SKM-1 (cell line): Measurements from ENCODE around the gene NAALADL2.
"Not testable (repeated sequence)": the region's sequence is repeated elsewhere in the genome, so short reads cannot be mapped to it uniquely, and the experiment has no call there.

Experiments
- DNase-seq: peaks from one replicate; lab custom pipeline; 2025; ENCODE audit not compliant: unreplicated experiment; lab: John Stamatoyannopoulos, UW

NAALADL2 gene

GRCh38 chr3:175411405-175411804, 552.3 kb downstream of the NAALADL2 start:
- no peak for DNase-seq

DNA sequence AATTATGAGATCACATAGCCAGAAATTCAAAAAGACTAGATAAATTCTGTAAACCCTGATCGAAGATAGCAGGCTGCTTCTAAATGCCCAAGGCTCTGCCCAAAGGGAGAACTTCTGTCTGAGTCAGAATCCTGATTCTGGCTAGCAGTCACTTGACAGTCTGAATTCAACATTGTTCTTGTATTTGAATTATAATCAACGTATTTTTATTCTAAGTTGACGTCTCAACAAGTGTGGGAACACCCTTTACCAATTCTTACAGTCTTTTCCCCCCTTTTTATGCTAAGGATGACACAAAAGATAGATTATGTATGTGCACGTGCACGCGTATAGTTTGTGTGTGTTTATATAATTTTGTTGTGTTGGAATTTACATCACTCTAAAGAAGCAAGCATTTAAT, 552.8 kb downstream of the NAALADL2 start:
- no peak for DNase-seq

DNA sequence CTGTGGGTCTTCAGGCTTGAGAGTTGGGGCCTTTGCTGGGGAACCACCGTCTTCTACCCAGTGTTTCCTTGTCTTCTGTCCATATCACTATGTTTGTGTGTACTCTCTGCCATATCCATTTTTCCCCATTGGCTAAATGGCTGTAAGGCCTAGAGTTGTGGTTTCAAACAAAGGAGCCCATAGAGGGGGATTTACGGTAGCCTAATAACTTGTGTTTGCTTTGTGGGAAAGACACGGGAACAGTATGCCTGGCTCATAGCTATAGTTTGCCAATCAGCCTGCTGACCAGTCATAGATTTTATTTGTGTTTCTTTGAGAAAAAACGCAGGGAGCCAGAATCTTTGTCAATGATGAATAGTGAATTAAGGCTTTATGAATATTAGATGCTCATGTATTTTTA, 554.8 kb downstream of the NAALADL2 start:
- no peak for DNase-seq

DNA sequence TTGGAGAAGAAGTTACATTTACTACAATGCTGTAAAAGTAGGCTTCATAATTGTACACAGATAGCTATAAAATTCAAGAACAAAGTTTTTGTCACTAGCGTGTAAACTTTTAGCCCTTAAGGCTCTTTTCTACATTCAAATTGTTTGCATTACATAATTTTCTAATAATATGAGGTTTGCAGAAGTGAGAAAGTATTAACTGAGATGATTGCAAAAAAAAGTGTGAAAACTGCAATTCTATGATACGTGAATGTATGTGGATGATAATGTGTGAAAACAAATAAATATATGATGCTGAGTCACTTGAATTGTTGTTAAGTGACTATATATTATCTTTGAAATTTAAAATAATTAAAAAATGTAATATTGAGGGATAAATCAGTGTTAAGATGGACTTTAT, 557.5 kb downstream of the NAALADL2 start:
- DNase-seq, result no peak

DNA sequence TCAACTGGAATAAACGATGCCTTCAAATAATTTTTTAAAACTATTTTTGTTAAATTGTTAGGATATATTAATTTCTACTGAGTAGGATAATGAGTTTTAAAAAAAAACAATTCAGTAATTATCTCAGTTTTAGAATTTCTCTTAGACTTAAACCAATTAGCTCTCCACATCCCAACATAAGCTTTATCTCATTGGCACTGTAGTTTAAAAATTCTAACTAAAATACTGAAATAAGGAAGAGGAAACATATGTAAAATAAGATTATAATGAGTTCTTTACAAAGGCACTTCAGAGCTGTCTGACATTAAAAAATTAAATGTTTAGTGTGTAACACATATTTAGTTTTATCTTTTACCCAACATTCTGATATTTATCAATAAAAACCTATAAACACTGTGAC, 558.3 kb downstream of the NAALADL2 start:
- no peak for DNase-seq

- DNase-seq, result no peak
These were observed 562.8 kb downstream of the NAALADL2 start for GRCh38 chr3:175421902-175422301.

DNA sequence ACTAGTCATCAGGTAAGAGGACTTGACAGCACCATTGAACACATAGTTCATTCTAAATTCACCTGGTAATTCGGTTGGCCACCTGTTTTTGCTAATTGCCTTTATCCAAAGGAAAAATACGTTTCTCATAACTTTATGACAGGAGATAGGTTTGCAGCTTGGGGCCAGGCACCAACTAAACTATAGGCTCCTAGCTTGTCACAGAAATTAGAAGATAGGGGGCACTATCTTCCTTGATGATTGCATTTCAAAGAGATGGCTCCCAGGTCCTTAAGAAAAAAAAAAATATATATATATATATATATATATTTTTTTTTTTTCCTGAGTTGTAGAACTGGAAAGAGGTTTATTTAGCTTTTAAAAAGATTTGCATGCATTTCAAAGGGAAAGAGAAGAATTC, 563.6 kb downstream of the NAALADL2 start:
- DNase-seq, result no peak

GRCh38 chr3:175423848-175424247, 564.7 kb downstream of the NAALADL2 start:
- not testable (repeated sequence) for DNase-seq

DNA sequence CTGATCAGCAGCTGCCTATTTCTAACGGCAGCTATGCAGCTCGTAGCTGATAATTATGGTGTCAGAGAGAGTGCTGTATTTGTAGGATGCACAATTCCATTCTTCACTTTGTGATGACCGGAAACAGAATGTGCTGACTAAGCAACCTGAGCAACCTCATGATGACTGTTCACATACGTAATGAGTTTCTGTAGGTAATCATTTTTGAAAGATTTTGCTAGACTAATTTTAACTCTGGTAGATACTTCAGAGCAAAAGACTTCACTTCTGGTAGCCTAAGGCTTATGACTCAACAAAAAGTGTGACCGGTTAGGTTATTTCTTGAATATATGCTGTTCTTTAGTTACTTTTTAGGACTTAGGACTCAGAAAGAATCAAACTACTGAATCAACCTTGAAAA, 567.7 kb downstream of the NAALADL2 start:
- no peak for DNase-seq

- DNase-seq, result no peak
These were observed 569.3 kb downstream of the NAALADL2 start for GRCh38 chr3:175428466-175428865.

DNA sequence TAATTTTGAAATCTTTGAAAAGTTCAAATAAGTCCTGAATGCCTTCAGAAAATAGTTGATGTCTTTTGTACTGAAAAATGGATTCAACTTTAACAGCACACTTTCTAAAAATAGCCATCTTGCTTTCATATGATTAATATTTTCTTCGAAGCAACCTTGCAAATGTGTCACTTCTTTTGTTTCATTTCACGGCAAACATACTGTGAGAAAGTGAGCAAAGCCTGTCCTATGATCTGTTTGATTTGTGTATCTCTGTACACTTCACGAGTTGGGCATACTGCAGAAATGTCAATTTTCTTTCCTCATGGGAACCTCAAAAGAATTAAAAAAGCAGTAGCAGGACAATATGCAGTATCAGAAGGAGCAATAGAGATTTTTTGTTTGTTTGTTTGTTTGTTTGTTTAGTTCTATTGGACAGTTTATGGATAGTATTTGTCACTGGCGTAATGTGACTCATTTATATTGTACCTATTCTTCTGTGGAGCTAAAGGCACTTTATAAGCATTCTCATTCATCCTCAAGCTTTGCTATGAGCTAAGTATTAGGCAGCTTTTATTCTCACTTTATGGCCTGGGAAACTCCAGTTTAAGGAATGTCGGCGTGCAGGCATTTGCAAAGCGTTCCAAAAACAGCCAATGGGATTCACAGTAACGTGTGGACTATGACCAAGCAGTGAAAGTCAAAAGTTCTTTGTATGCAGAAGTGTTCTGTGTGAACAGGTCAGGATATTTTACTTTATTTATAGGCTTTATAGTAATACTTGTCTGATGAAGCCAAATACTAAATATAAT, 572.0 kb downstream of the NAALADL2 start:
- no peak for DNase-seq

DNA sequence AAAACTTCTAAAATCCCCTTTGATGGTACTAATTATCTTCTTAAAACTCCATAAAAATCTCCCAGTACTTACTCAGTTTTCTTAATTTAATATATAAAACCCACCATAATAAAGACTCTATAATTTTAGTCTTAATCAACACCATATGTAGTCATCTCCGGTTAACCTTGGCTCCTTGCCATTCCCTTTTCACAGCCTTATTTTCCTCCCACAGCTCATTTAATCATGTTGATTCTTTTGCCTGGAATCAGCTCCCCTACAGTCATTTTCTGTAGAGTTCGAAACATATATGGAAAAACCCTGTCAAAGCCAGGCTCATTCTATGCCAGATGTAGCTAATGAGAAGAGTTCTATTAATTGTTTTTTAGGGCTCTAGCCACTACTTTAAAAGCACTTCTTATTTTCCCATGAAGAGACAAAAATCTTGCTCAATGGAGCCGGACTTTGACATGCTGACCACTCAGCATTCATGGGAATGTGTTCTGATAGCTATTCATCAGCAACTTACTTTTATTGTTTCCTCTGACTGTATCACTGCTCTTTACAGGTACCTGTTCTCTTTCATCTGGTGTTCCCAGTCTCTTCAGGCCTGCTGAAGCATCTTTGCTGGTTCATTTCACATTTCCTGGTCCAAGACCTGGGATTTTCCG, 573.4 kb downstream of the NAALADL2 start:
- DNase-seq, result no peak

GRCh38 chr3:175433026-175433674, 574.0 kb downstream of the NAALADL2 start:
- no peak for DNase-seq

DNA sequence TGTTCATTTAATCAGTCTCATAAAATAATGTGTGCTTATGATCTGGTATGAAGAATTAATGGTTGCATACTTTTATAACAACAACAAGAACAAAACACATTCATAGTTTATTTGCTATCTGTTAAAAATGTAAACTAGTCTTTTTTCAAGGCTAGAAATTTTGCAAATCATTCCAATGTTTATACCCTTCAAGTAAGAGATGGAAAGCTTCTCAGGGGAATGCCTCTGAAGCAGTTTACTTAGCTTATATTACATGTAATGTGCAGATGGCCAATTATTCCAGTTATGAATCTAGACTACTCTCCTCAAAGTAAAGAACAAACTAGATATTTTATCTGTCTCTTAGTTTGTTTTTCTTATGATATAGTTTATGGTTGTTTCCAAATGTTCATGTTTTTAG, 575.4 kb downstream of the NAALADL2 start:
- no peak for DNase-seq

GRCh38 chr3:175443682-175444081, 584.5 kb downstream of the NAALADL2 start:
- no peak for DNase-seq

- no peak for DNase-seq
These were observed 586.6 kb downstream of the NAALADL2 start for GRCh38 chr3:175445741-175446140.

GRCh38 chr3:175447521-175447920, 588.4 kb downstream of the NAALADL2 start:
- DNase-seq, result no peak

DNA sequence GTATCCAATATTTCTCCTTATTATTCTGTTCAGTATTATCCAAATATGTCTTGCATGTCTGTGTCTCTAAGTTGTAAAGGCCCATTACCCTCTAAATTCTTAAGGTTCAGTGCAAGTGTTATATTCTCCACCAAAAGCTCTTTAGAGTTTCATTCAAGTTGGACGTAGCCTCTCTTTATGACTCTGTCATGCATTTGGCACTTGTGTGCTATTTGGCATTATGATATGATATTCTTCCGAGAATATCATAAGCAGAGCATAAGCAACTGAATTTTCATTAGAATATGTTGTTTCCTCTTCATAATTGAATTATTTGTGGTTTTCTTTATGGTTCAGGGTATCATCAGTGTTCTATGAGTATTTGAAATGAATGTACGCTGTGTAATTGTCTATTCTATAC, 594.2 kb downstream of the NAALADL2 start:
- DNase-seq, result no peak

GRCh38 chr3:175456466-175456865, 597.3 kb downstream of the NAALADL2 start:
- no peak for DNase-seq

- no peak for DNase-seq
These were observed 598.2 kb downstream of the NAALADL2 start for GRCh38 chr3:175457301-175457700.

DNA sequence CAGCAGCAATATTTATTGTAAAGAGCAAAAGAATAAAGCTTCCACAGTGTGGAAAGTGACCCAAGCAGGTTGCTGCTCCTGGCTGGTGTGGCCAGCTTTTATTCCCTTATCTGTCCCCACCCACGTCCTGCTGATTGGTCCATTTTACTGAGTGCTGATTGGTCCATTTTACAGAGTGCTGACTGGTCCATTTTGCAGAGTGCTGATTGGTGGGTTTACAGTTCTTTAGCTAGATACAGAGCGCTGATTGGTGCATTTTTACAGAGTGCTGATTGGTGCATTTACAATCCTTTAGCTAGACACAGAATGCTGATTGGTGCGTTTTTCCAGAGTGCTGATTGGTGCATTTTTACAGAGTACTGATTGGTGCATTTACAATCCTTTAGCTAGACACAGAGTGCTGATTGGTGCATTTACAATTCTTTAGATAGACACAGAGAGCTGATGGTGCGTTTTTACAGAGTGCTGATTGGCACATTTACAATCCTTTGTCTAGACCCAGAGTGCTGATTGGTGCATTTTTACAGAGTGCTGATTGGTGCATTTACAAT, 601.8 kb downstream of the NAALADL2 start:
- not testable (repeated sequence) for DNase-seq

- no peak for DNase-seq
These were observed 605.2 kb downstream of the NAALADL2 start for GRCh38 chr3:175464362-175464761.
